GM20000 (cell line): ENCODE measurements around the gene PNKP.

Source experiments
- DNase-seq: peaks from one replicate; pipeline ENCODE4 v3.0.0; 2012; ENCODE audit warnings: low spot score
- CTCF ChIP-seq: IDR thresholded peaks from 2 replicates; pipeline ENCODE4 v1.5.1; 2012; ENCODE audit warnings: mild to moderate bottlenecking, control low read depth; ENCODE audit errors: extremely low read depth, missing control alignments

The PNKP gene

GRCh38 chr19:49811328-49811727 lies 56.0 kb downstream of the PNKP start:
- no peak for TF ChIP-seq CTCF
- DNase-seq, result no peak
